Activated CD4-positive, alpha-beta T cell treated with anti-CD3 and anti-CD28 coated beads, Interleukin-2, Interleukin-6, amounts not matched to agents 100 ng/mL and 50 ng/mL, durations not matched to agents 16 hours and 8 hours (primary cell): ENCODE measurements around the gene LMBRD1.
"Not testable (repeated sequence)": the region's sequence is repeated elsewhere in the genome, so short reads cannot be mapped to it uniquely, and the experiment has no call there.

ENCODE experiments used
- DNase-seq: peaks from one replicate; pipeline ENCODE4 v3.0.0-alpha.2; 2020

LMBRD1 gene

GRCh38 chr6:69796642-69797390, at the start of gene LMBRD1:
TSS of gene LMBRD1 (minus strand) at chr6:69797010. CDS start at chr6:69796881, 129 bp downstream.
- peak; percentile 99 for DNase-seq

- no peak for DNase-seq
Observed at GRCh38 chr6:69846312-69846711, 49.5 kb upstream of the LMBRD1 start.

DNA sequence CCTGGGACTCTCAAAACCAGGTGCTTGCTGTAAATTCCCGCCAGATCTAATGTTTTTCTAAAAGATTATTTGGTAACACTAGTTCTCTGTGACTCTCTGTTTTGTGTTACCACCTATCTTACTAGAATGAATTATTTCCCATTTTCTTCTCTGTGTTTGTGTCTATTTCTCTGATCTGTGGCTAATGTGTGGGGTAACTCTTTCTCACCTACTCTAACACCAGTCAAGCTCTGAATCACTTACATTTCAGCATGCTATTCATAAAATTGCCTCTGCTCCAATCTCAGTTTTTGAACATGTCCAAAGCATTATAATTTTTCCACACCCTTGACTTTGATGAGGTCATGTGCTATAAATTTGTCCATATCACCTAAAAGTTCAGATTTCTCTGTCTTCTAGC, 46.4 kb upstream of the LMBRD1 start:
- DNase-seq = no peak

- no peak for DNase-seq
Observed at GRCh38 chr6:69841862-69842261, 45.1 kb upstream of the LMBRD1 start.

GRCh38 chr6:69835414-69836179, 38.8 kb upstream of the LMBRD1 start:
- DNase-seq = peak; percentile 37

DNA sequence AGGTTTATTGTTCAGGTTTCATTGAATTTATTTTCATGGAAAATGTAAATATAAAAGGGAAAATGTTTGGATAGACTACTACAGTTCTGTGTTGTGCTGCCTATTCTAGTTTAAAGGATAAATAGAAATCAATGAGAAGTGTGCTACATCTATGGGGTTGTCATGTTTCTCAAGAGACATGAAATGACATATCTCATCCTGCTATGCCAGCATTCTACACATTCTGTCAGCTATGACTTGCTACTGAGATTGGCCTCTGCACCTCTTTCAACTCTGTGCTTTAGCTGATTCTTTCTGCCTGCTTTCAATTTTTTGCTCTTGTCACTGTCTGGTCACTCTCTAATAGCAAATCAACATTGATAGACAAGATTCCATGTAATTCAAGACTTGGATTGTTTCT, 35.7 kb upstream of the LMBRD1 start:
- no peak for DNase-seq

- DNase-seq = no peak
Observed at GRCh38 chr6:69827276-69827893, 30.6 kb upstream of the LMBRD1 start.

DNA sequence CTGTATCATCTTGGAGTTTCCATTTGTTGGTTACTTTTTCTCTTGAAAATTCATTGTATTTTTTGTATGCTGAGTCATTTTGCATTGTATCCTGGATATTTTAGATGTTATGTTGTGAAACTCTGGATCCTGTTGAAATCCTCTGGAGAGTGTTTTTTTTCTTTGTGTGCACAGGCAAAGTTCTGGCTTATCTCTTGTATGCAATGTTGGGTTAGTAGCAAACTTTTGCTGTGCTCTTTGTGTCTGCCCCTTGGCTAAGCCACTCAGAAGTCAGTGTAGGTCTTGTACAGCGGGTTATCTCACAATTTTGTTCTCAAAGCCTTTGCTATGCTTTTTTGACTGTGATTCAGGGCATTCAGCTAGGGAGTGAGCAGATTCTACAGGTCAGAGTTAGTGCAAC, 29.1 kb upstream of the LMBRD1 start:
- no peak for DNase-seq

GRCh38 chr6:69824355-69824754, 27.5 kb upstream of the LMBRD1 start:
- not testable (repeated sequence) for DNase-seq

GRCh38 chr6:69820438-69820837, 23.6 kb upstream of the LMBRD1 start:
- no peak for DNase-seq

DNA sequence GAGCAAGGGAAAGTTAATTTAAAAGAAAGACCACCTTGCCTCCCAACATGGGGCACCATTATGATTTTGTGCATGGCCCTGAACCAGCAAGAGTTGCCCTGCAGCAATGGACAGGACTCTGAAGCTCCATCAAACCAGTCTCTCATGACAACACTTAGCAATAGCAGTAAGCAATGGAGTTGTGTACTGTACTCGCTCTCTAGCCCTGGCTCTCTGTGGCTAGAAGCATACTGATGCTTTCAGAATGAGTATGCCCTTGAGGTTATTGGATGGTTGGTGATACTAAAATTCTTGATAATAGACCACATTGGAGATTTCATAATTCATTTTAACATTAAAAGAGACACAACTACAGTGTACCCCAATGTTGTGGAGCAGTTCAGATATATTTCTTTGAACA, 23.2 kb upstream of the LMBRD1 start:
- peak; percentile 8 for DNase-seq

DNA sequence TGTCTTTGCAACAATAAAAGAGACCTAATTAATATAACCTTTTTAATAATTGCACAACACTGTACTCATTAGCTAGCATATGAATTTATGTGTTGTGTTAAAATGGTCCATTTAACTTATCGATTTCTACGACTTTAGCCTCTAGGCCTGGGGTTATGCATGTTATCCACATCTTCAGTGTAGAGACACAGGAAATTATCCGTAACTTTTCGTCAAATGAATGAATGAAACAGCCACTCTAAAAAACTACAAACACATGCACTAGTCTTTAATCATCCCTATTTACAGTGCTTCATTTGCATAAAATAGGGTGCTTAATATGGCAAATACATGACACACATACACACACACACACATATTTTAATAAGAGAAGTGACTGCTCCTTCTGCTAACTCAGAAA, 22.3 kb upstream of the LMBRD1 start:
- no peak for DNase-seq

GRCh38 chr6:69818223-69818930, 21.6 kb upstream of the LMBRD1 start:
- no peak for DNase-seq

DNA sequence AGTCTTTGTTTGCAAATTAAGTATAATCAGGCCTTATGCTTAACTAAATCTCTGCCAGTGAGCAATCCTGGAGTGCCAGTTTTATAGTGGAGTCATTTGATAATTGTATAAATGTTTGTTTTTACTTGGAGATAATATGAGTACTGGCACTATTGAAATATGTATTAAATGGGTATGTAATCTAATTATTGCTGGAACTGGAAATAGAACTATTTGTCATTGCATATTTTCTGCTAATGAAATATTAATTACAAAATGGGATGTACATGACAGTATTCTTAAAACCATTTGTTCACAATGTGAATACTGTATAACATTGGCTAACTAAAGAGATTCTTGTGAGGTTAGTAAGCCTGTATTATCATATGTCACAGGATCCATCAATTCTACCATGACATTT, 20.5 kb upstream of the LMBRD1 start:
- no peak for DNase-seq

- peak; percentile 16 for DNase-seq
Observed at GRCh38 chr6:69816569-69816968, 19.8 kb upstream of the LMBRD1 start.

GRCh38 chr6:69816026-69816425, 19.2 kb upstream of the LMBRD1 start:
- DNase-seq = peak; percentile 13

DNA sequence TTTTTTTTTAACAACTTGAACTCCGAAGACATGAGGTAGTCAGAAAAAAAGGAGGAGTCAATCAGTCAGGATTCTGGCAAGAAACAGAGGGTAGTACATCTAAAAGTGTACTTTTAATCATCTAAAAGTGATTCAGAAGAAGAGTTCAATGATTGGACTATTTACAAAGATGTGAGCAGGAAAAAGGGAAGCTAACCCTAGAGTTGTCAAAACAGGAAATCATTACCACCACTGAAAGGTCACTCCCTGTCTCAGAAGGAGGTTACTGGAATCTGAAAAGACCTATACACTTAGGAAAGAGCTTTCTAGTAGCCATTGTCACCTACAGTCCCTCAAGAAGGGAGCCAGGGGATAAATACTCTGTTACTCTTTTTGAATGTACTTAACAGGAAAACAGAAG, 16.7 kb upstream of the LMBRD1 start:
- peak; percentile 5 for DNase-seq

DNA sequence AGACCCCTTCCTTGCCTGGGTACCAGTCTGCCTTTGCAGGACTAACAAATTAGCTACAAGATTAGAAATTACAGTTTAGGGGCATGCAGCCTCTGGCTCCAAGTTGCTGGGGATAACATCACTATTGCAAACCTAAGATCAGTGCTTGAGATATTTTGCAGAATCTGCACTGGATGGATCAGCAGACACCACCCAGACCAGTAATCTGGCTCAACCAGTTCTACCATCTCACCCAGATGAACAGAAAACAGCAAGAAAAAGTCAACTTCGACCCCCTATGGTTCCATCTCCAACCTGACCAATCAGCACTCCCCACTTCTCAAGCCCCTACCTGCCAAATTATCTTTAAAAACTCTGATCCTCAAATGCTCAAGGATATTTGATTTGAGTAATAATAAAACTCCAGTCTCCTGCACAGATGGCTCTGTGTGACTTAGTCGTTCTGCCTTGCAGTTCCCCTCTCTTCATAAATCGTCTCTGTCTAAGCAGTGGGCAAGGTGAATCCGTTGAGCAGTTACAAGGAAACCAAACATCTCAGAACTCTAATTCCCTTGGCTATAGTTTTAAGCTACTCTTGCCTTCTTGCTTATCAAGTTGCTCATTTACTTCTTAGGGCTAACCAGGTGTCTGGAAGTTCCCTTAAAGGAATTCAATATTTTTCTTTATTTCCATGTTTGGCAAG, 16.1 kb upstream of the LMBRD1 start:
- no peak for DNase-seq

- DNase-seq = no peak
Observed at GRCh38 chr6:69802995-69803394, 6.2 kb upstream of the LMBRD1 start.

DNA sequence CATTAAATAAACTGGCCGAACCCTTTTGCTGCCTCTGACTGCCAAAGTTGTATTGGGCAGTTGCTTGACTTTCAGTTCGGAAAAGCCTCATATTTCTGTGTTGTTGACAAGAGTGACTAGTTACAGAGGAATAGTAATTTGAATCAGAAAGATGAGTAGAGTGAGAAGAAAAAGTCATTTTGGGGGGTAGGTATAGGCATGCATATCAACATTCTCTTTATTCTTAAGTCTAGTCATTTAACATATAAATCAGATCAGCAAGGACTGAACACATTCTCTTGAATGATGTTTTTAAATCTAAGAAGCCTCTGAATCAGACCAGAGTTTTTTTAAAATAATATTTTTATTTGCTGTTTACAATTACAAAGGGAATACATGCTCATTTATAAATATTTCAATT, 4.9 kb upstream of the LMBRD1 start:
- no peak for DNase-seq

- DNase-seq = no peak
Observed at GRCh38 chr6:69801225-69801624, 4.4 kb upstream of the LMBRD1 start.

GRCh38 chr6:69798796-69799195, 2.0 kb upstream of the LMBRD1 start:
- not testable (repeated sequence) for DNase-seq
